HuH-7 (cell line): Measurements from ENCODE around the gene HTRA2.
A peak's percentile ranks its signal among the peaks of the same experiment; 100 is the strongest.

Experiments
- DNase-seq: peaks from one replicate; pipeline ENCODE4 v3.0.0; 2011; ENCODE audit warnings: low spot score

Gene HTRA2

GRCh38 chr2:74542978-74543377 lies 13.2 kb downstream of the HTRA2 start:
- DNase-seq, result no peak

- DNase-seq, result peak; percentile 41
Measured at GRCh38 chr2:74544634-74545033, 14.9 kb downstream of the HTRA2 start.

GRCh38 chr2:74546004-74546403 lies 16.3 kb downstream of the HTRA2 start:
- no peak for DNase-seq

GRCh38 chr2:74548285-74548899 lies 18.7 kb downstream of the HTRA2 start:
- DNase-seq, result no peak

GRCh38 chr2:74548900-74549826 lies 19.4 kb downstream of the HTRA2 start:
- peak; percentile 67 for DNase-seq

- no peak for DNase-seq
Measured at GRCh38 chr2:74550231-74550630, 20.5 kb downstream of the HTRA2 start.

- DNase-seq, result no peak
Measured at GRCh38 chr2:74551530-74551929, 21.8 kb downstream of the HTRA2 start.

GRCh38 chr2:74551942-74552913 lies 22.5 kb downstream of the HTRA2 start:
- no peak for DNase-seq

GRCh38 chr2:74552914-74553811 lies 23.4 kb downstream of the HTRA2 start:
- no peak for DNase-seq

- peak; percentile 85 for DNase-seq
Measured at GRCh38 chr2:74553892-74554819, 24.4 kb downstream of the HTRA2 start, which contains the start of the genes DOK1 and LOXL3. TSS of gene DOK1 (plus strand) at chr2:74554720. CDS start at chr2:74554755, 35 bp downstream. TSS of gene LOXL3 (minus strand) at chr2:74553942. CDS start at chr2:74552634, 1,308 bp downstream.

- DNase-seq, result peak; percentile 71
Measured at GRCh38 chr2:74554820-74555531, 25.2 kb downstream of the HTRA2 start.

GRCh38 chr2:74555610-74556103 lies 25.9 kb downstream of the HTRA2 start:
- DNase-seq, result no peak

- DNase-seq, result no peak
Measured at GRCh38 chr2:74556159-74556558, 26.4 kb downstream of the HTRA2 start.

- no peak for DNase-seq
Measured at GRCh38 chr2:74556831-74557370, 27.2 kb downstream of the HTRA2 start.

- DNase-seq, result no peak
Measured at GRCh38 chr2:74558284-74559230, 28.8 kb downstream of the HTRA2 start.

GRCh38 chr2:74559912-74560311 lies 30.2 kb downstream of the HTRA2 start:
- no peak for DNase-seq

- DNase-seq, result no peak
Measured at GRCh38 chr2:74560591-74560990, 30.9 kb downstream of the HTRA2 start.
